HepG2 (cell line): ENCODE results near the gene CPZ. TPM values are rescaled to one million over a fixed set of nuclear protein-coding genes. Genes with fewer than 3 reads are reported as not detected.
A peak's percentile ranks its signal among the peaks of the same experiment; 100 is the strongest.

Experiments
- AKAP8 ChIP-seq: sonication (generic); formaldehyde crosslinking; IDR thresholded peaks from 2 replicates; pipeline ENCODE4 v1.5.1; 2020; ENCODE audit warnings: mild to moderate bottlenecking, missing genetic modification reagents
- ATF2 ChIP-seq: sonication (generic); formaldehyde crosslinking; IDR thresholded peaks from 2 replicates; pipeline ENCODE4 v1.4.0; 2020; ENCODE audit warnings: missing genetic modification reagents
- GATAD1 ChIP-seq: IDR thresholded peaks from 2 replicates; pipeline ENCODE4 v1.6.1; 2016; ENCODE audit warnings: missing genetic modification reagents, missing compliant biosample characterization
- KDM2A ChIP-seq: sonication (generic); formaldehyde crosslinking; IDR thresholded peaks from 2 replicates; pipeline ENCODE4 v1.4.0; 2020; ENCODE audit warnings: low read depth, missing genetic modification reagents, borderline replicate concordance
- NFIC ChIP-seq: IDR thresholded peaks from 2 replicates; pipeline ENCODE4 v1.6.1; 2012; ENCODE audit warnings: mild to moderate bottlenecking, low read length, inconsistent platforms
- NFRKB ChIP-seq: fragments of 450-650 bp; IDR thresholded peaks from 2 replicates; pipeline ENCODE4 v1.6.1; 2017
- NONO ChIP-seq, 2 experiments: fragments of 450-650 bp in 1 of 2; sonication (generic) in 1 of 2; formaldehyde crosslinking in 1 of 2; IDR thresholded peaks in 1 of 2; conservative IDR thresholded peaks in 1 of 2; 2 replicates each; pipeline versions ENCODE4 v1.6.1 to v1.8.0; 2017 to 2022; ENCODE audit warnings: mild to moderate bottlenecking in 1 of 2, missing genetic modification reagents in 1 of 2, moderate library complexity in 1 of 2
- PAXIP1 ChIP-seq: sonication (generic); formaldehyde crosslinking; conservative IDR thresholded peaks from 2 replicates; pipeline ENCODE4 v1.4.0; 2020; ENCODE audit warnings: mild to moderate bottlenecking, missing genetic modification reagents, moderate library complexity
- RFXAP ChIP-seq: sonication (generic); formaldehyde crosslinking; IDR thresholded peaks from 2 replicates; pipeline ENCODE4 v1.4.0; 2020; ENCODE audit warnings: missing genetic modification reagents, borderline replicate concordance
- SALL1 ChIP-seq: sonication (generic); formaldehyde crosslinking; IDR thresholded peaks from 2 replicates; pipeline ENCODE4 v1.8.0; 2022; ENCODE audit warnings: mild to moderate bottlenecking, missing genetic modification reagents
- SKIL ChIP-seq: sonication (generic); formaldehyde crosslinking; IDR thresholded peaks from 2 replicates; pipeline ENCODE4 v1.8.0; 2022; ENCODE audit warnings: missing genetic modification reagents, mild to moderate bottlenecking, moderate library complexity, borderline replicate concordance
- SMAD9 ChIP-seq: sonication (generic); formaldehyde crosslinking; IDR thresholded peaks from 2 replicates; pipeline ENCODE4 v1.5.1; 2020; ENCODE audit warnings: mild to moderate bottlenecking, missing genetic modification reagents
- USF2 ChIP-seq, 2 experiments: sonication (generic) in 1 of 2; formaldehyde crosslinking in 1 of 2; IDR thresholded peaks; 2 replicates each; pipeline versions ENCODE4 v1.5.1 to v1.6.1; 2011 to 2020; ENCODE audit warnings: borderline replicate concordance in 1 of 2, low read depth in 1 of 2, low read length in 1 of 2, mild to moderate bottlenecking in 1 of 2, missing genetic modification reagents in 1 of 2, moderate library complexity in 1 of 2
- ZBTB37 ChIP-seq: sonication (generic); formaldehyde crosslinking; IDR thresholded peaks from 2 replicates; pipeline ENCODE4 v1.4.0; 2020; ENCODE audit warnings: mild to moderate bottlenecking, missing genetic modification reagents
- ZFP1 ChIP-seq: IDR thresholded peaks from 2 replicates; pipeline ENCODE4 v1.6.1; 2016
- ZNF501 ChIP-seq: sonication (generic); formaldehyde crosslinking; IDR thresholded peaks from 2 replicates; pipeline ENCODE4 v1.5.1; 2020; ENCODE audit warnings: mild to moderate bottlenecking, moderate library complexity, missing genetic modification reagents
- polyA plus RNA-seq, 8 experiments: library from polyadenylated mRNA; depleted of rRNA in 3 of 8; stranded (reverse) in 7 of 8; unstranded in 1 of 8; fragments of >200 nt; fragmentation: Illumina TruSeq in 4 of 8; extraction: Trizol in 4 of 8; gene quantifications; 2 replicates each; pipeline versions ENCODE4 v1.2.1 to v1.2.3, GENCODE V29; 2011 to 2016; ENCODE audit warnings: low read depth in 4 of 8, missing spikeins in 1 of 8, mixed read lengths in 1 of 8; ENCODE audit not compliant: insufficient read depth in 1 of 8
- total RNA-seq, 5 experiments: library from RNA; depleted of rRNA; stranded (reverse); fragments of >200 nt; fragmentation: Illumina TruSeq; extraction: Trizol; gene quantifications; 2 replicates each; pipeline ENCODE4 v1.2.3, GENCODE V29; 2016; ENCODE audit warnings: low read depth in 1 of 5

The CPZ gene
- total and polyA plus RNA-seq, 2 of the 13 experiments (the other 11 are each of a cell fraction or from before 2014, with no cell fraction given), result 0.58 to 0.61 TPM

- TF ChIP-seq PAXIP1 (CRISPR knock-in tag) (no peak), NFRKB (no peak), NFIC (no peak), USF2 (IDR thresholded peaks at IDR 0.05; ENCODE audit: low read depth, low read length) (no peak), USF2 (CRISPR knock-in tag; IDR thresholded peaks at IDR 0.05; ENCODE audit: borderline replicate concordance) (no peak), ZNF501 (CRISPR knock-in tag) (no peak), KDM2A (CRISPR knock-in tag) (peak; percentile 73; the same call in 1 of the 2 replicates), SALL1 (CRISPR knock-in tag) (peak; percentile 87), GATAD1 (peak; percentile 62; the same call in 1 of the 2 replicates), ZBTB37 (CRISPR knock-in tag) (no peak), RFXAP (CRISPR knock-in tag) (no peak), AKAP8 (CRISPR knock-in tag) (no peak), NONO (IDR thresholded peaks at IDR 0.05) (no peak), NONO (CRISPR knock-in tag; conservative IDR thresholded peaks at IDR 0.05) (no peak), SMAD9 (CRISPR knock-in tag) (no peak), SKIL (CRISPR knock-in tag) (no peak), ZFP1 (no peak), ATF2 (peak; percentile 56; the same call in 1 of the 2 replicates)
Measured at GRCh38 chr4:8580321-8581093, 12.1 kb upstream of the CPZ start, which contains the start of gene GPR78 (continued).
